HEK293 (cell line): ENCODE results near the gene UMOD.

Experiments
- CTCF ChIA-PET: fragments of 350-600 bp; formaldehyde crosslinking; extraction: SDS; loops from one replicate; lab custom pipeline; 2021; ENCODE audit warnings: antibody characterized with exemption; lab: Yijun Ruan, JAX
- POLR2A ChIA-PET: fragments of 300-600 bp; formaldehyde crosslinking; extraction: SDS; loops from one replicate; lab custom pipeline; 2020; ENCODE audit warnings: antibody characterized with exemption, inconsistent platforms; lab: Yijun Ruan, JAX
- H3K27ac ChIP-seq: fragments of 200-500 bp; sonication (Bioruptor generic); 2 replicates; pipeline ENCODE4 v1.5.1; 2014; ENCODE audit warnings: low read depth, low read length, control low read depth, inconsistent platforms; ENCODE audit errors: extremely low read depth
- H3K36me3 ChIP-seq, 2 experiments: fragments of 200-500 bp in 1 of 2; sonication (Bioruptor generic) in 1 of 2; 1 replicate in 1 of 2; 2 replicates in 1 of 2; pipeline ENCODE4 v1.5.1; 2014 to 2017; ENCODE audit warnings: inconsistent platforms in 2 of 2, low read length in 2 of 2; ENCODE audit not compliant: control insufficient read depth in 2 of 2, insufficient read depth in 1 of 2
- H3K4me1 ChIP-seq: fragments of 200-500 bp; sonication (Bioruptor generic); 2 replicates; pipeline ENCODE4 v1.5.1; 2014; ENCODE audit warnings: mild to moderate bottlenecking, low read length, inconsistent platforms; ENCODE audit not compliant: control insufficient read depth, insufficient read depth
- H3K4me3 ChIP-seq: 2 replicates; pipeline ENCODE4 v1.5.1; 2011; ENCODE audit warnings: low read depth, mild to moderate bottlenecking, control low read depth, low read length, moderate library complexity
- H3K9me3 ChIP-seq: fragments of 200-500 bp; sonication (Bioruptor generic); 2 replicates; pipeline ENCODE4 v1.5.1; 2014; ENCODE audit warnings: low read depth, low read length, inconsistent platforms; ENCODE audit not compliant: control insufficient read depth, insufficient read depth
- FEZF1 ChIP-seq: fragments of 450-650 bp; formaldehyde crosslinking; IDR thresholded peaks from 2 replicates; pipeline ENCODE4 v1.5.1; 2016; ENCODE audit warnings: missing biosample characterization, missing genetic modification characterization
- GLI2 ChIP-seq: fragments of 450-650 bp; formaldehyde crosslinking; IDR thresholded peaks from 2 replicates; pipeline ENCODE4; 2017; ENCODE audit warnings: missing biosample characterization, missing genetic modification characterization, low read depth, borderline replicate concordance
- KLF10 ChIP-seq: fragments of 450-650 bp; IDR thresholded peaks from 2 replicates; pipeline ENCODE4 v1.5.1; 2018; ENCODE audit warnings: missing biosample characterization, mild to moderate bottlenecking, missing genetic modification characterization
- OSR2 ChIP-seq: fragments of 450-650 bp; formaldehyde crosslinking; IDR thresholded peaks from 2 replicates; pipeline ENCODE4 v1.5.1; 2016; ENCODE audit warnings: missing biosample characterization, missing genetic modification characterization
- SCRT2 ChIP-seq: fragments of 450-650 bp; formaldehyde crosslinking; IDR thresholded peaks from 2 replicates; pipeline ENCODE4 v1.5.1; 2016; ENCODE audit warnings: missing biosample characterization, missing genetic modification characterization
- SETDB1 ChIP-seq: IDR thresholded peaks from one replicate; pipeline ENCODE4 v1.6.1; 2017; ENCODE audit warnings: mild to moderate bottlenecking, low read length, moderate library complexity, mixed read lengths; ENCODE audit not compliant: insufficient read length
- SP2 ChIP-seq: fragments of 450-650 bp; formaldehyde crosslinking; IDR thresholded peaks from 2 replicates; pipeline ENCODE4 v1.5.1; 2016; ENCODE audit warnings: missing biosample characterization, missing genetic modification characterization
- SP7 ChIP-seq: fragments of 450-650 bp; formaldehyde crosslinking; IDR thresholded peaks from 2 replicates; pipeline ENCODE4 v1.5.1; 2016; ENCODE audit warnings: missing biosample characterization, missing genetic modification characterization
- YY1 ChIP-seq: fragments of 450-650 bp; formaldehyde crosslinking; IDR thresholded peaks from 2 replicates; pipeline ENCODE4 v1.5.1; 2018; ENCODE audit warnings: missing biosample characterization, missing genetic modification characterization
- ZBTB11 ChIP-seq: fragments of 450-650 bp; formaldehyde crosslinking; conservative IDR thresholded peaks from 2 replicates; pipeline ENCODE4 v1.5.1; 2016; ENCODE audit warnings: low read depth, missing biosample characterization, missing genetic modification characterization
- ZBTB7A ChIP-seq: fragments of 450-650 bp; formaldehyde crosslinking; IDR thresholded peaks from 2 replicates; pipeline ENCODE4 v1.5.1; 2016; ENCODE audit warnings: low read depth, missing biosample characterization, missing genetic modification characterization
- ZFHX2 ChIP-seq: fragments of 450-650 bp; formaldehyde crosslinking; conservative IDR thresholded peaks from 2 replicates; pipeline ENCODE4 v1.5.1; 2016; ENCODE audit warnings: missing biosample characterization, missing genetic modification characterization
- ZNF362 ChIP-seq: fragments of 450-650 bp; formaldehyde crosslinking; IDR thresholded peaks from 2 replicates; pipeline ENCODE4 v1.5.1; 2016; ENCODE audit warnings: missing biosample characterization, missing genetic modification characterization
- ZNF404 ChIP-seq: fragments of 450-650 bp; formaldehyde crosslinking; IDR thresholded peaks from 2 replicates; pipeline ENCODE4 v1.5.1; 2017; ENCODE audit warnings: missing biosample characterization, missing genetic modification characterization
- ZNF433 ChIP-seq: fragments of 450-650 bp; formaldehyde crosslinking; IDR thresholded peaks from 2 replicates; pipeline ENCODE4 v1.5.1; 2016; ENCODE audit warnings: missing biosample characterization, missing genetic modification characterization, low read depth
- ZNF585B ChIP-seq: fragments of 450-650 bp; formaldehyde crosslinking; IDR thresholded peaks from 2 replicates; pipeline ENCODE4 v1.5.1; 2016; ENCODE audit warnings: missing biosample characterization, missing genetic modification characterization
- ZNF624 ChIP-seq: fragments of 450-650 bp; formaldehyde crosslinking; IDR thresholded peaks from 2 replicates; pipeline ENCODE4 v1.5.1; 2017; ENCODE audit warnings: missing biosample characterization, missing genetic modification characterization
- ZNF704 ChIP-seq: fragments of 450-650 bp; formaldehyde crosslinking; IDR thresholded peaks from 2 replicates; pipeline ENCODE4 v1.5.1; 2016; ENCODE audit warnings: missing biosample characterization, missing genetic modification characterization
- ZNF707 ChIP-seq: fragments of 450-650 bp; formaldehyde crosslinking; IDR thresholded peaks from 2 replicates; pipeline ENCODE4 v1.5.1; 2016; ENCODE audit warnings: missing biosample characterization, missing genetic modification characterization
- ZNF76 ChIP-seq: fragments of 450-650 bp; formaldehyde crosslinking; IDR thresholded peaks from 2 replicates; pipeline ENCODE4; 2016; ENCODE audit warnings: low read depth, missing biosample characterization, missing genetic modification characterization, borderline replicate concordance
- ZNF768 ChIP-seq: fragments of 450-650 bp; formaldehyde crosslinking; IDR thresholded peaks from 2 replicates; pipeline ENCODE4 v1.5.1; 2018; ENCODE audit warnings: missing biosample characterization, mild to moderate bottlenecking, missing genetic modification characterization
- ZNF843 ChIP-seq: fragments of 450-650 bp; formaldehyde crosslinking; IDR thresholded peaks from 2 replicates; pipeline ENCODE4 v1.5.1; 2016; ENCODE audit warnings: missing biosample characterization, missing genetic modification characterization
- ZSCAN16 ChIP-seq: fragments of 450-650 bp; formaldehyde crosslinking; IDR thresholded peaks from 2 replicates; pipeline ENCODE4 v1.5.1; 2016; ENCODE audit warnings: missing biosample characterization, missing genetic modification characterization
- TF ChIP-seq, protein P1 (sequence below): fragments of 450-650 bp; formaldehyde crosslinking; IDR thresholded peaks from 2 replicates; pipeline ENCODE4 v1.5.1; 2016; ENCODE audit warnings: missing biosample characterization, missing genetic modification characterization

The UMOD gene

GRCh38 chr16:20291208-20292206 lies 61.0 kb downstream of the UMOD start:
- Histone ChIP-seq H3K9me3 (no peaks in the 10 kb centered on the region), H3K4me1 (no peaks in the 10 kb centered on the region), H3K27ac (no peak overlapping the region), H3K4me3 (no peak overlapping the region), H3K36me3 (no peaks in the 10 kb centered on the region)
- ChIA-PET POLR2A (no interaction called here), CTCF (interaction anchor here (0.5 to 2.4 kb wide), 6 partner anchors 9 to 764 kb away, joined by 3 to 10 read pairs (median 3); no protein-coding TSS in a partner anchor)
- TF ChIP-seq FEZF1 (no peak), SETDB1 (no peak), SCRT2 (no peak), SP7 (tag by site-specific recombination) (no peak), GLI2 (tag by site-specific recombination) (no peak), ZNF843 (tag by site-specific recombination) (no peak), ZNF433 (tag by site-specific recombination) (no peak), ZNF404 (tag by site-specific recombination) (no peak)
- TF ChIP-seq, protein P1, sequence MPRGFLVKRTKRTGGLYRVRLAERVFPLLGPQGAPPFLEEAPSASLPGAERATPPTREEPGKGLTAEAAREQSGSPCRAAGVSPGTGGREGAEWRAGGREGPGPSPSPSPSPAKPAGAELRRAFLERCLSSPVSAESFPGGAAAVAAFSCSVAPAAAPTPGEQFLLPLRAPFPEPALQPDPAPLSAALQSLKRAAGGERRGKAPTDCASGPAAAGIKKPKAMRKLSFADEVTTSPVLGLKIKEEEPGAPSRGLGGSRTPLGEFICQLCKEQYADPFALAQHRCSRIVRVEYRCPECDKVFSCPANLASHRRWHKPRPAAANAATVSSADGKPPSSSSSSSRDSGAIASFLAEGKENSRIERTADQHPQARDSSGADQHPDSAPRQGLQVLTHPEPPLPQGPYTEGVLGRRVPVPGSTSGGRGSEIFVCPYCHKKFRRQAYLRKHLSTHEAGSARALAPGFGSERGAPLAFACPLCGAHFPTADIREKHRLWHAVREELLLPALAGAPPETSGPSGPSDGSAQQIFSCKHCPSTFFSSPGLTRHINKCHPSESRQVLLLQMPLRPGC (tag by site-specific recombination): no peak

DNA sequence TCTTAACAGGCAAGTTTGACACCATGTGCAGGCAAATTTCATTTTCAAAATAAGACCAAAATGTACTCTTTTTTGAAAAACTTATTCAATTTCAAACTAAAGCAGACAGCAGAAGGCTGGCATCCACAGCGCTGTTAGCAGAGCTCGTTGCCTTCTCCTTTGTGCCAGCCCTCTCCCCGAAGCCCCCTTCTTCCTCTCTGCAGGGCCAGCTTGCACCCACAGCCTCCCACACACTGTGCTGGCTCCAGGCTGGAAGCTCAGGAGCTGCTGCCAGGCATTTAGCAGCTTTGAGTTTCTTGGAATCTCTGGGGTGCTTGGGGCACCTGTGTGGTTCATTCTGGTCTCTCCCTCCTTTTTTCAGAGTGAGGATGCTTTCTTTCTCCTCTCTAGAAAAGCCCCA lies 62.9 kb downstream of the UMOD start:
- Histone ChIP-seq H3K36me3 (no peaks in the 10 kb centered on the region), H3K9me3 (no peaks in the 10 kb centered on the region), H3K4me1 (no peaks in the 10 kb centered on the region), H3K27ac (no peak overlapping the region), H3K4me3 (no peak overlapping the region)
- CTCF ChIA-PET: interaction anchor here (1.5 to 2.8 kb wide), 2 partner anchors 11 to 382 kb away, joined by 4 to 12 read pairs; no protein-coding TSS in a partner anchor
- TF ChIP-seq YY1 (no peak), ZFHX2 (tag by site-specific recombination) (no peak), ZNF704 (no peak), ZNF76 (tag by site-specific recombination) (no peak), ZBTB11 (tag by site-specific recombination) (no peak), KLF10 (tag by site-specific recombination) (no peak), OSR2 (tag by site-specific recombination) (no peak), ZNF624 (tag by site-specific recombination) (no peak), ZNF362 (tag by site-specific recombination) (no peak), ZNF707 (tag by site-specific recombination) (no peak), ZBTB7A (no peak), SP2 (tag by site-specific recombination) (no peak), ZNF585B (tag by site-specific recombination) (no peak), ZNF768 (tag by site-specific recombination) (no peak), ZSCAN16 (tag by site-specific recombination) (no peak)
- POLR2A ChIA-PET: no interaction called here
